Stimulated activated CD4-positive, alpha-beta T cell treated with anti-CD3 and anti-CD28 coated beads, Interleukin-12 subunit alpha, Interleukin-12 subunit beta, amount 100 ng/mL, for 4 hours (primary cell): ENCODE measurements around the gene STK4.

Experiments used
- DNase-seq: peaks from one replicate; pipeline ENCODE4 v3.0.0-alpha.2; 2020

STK4 gene

DNA sequence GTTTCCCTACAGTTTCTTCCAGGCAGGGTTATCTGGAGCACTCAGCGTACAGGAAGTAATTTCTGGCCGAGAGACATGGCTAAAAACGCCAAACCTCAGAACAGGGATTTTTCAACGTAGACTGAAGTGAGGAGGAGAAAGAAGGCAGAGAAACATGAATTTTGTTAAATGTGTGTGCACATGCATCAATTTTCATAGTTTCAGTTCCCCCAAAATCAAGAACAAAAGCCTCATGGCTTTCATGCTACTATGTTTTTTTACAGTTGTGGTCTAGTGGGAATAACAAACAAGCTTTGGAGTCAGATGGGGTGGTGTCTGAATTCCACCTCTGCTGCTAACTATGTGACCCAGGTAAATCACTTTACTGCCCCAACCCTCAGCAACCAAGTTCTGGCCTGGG is 11.0 kb upstream of the STK4 start:
- DNase-seq: no peak

GRCh38 chr20:44956410-44956809 is 9.9 kb upstream of the STK4 start:
- DNase-seq: no peak

DNA sequence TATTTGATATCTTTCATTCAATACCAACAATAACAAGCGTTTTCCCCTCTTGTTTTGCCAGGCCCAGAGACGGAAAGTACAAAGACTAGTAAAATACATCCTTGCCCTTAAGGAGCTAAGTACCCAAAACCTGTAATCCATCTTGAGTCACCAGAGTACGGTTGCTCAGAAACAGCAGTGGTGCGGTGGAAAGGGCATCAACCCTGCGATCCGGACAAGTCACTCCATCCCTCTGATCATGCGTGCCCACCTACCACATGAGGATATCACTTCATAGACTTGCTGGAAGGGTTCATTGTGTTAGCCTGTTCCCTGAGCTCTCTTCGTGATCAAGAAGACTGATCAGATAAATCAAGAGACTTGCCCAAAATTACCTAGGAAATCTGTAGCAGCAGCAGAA is 8.0 kb upstream of the STK4 start:
- DNase-seq: no peak

- DNase-seq: no peak
Measured at GRCh38 chr20:44959082-44959637, 7.2 kb upstream of the STK4 start.

DNA sequence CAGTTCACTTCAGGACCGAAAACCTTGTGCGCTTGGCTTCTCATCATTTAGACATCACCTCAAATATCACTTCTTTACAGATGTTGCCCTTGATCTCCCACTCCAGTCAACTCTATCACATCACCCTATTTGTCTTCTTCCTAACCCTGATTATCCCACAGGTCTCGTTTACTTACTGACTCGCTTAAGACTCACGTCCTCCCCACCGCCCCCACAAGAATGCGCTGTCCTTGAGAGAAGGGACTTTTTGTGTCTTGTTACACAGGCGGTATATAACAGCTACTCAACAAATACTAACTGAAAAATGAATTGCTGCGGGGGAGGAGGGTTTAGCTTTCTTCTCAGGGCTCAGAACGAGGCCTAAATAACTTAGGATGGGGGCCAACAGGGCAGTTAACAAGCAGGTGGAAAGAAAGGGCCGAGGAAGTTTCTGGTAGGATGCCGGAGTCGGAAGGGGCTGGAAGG is 6.6 kb upstream of the STK4 start:
- peak; percentile 66 for DNase-seq

DNA sequence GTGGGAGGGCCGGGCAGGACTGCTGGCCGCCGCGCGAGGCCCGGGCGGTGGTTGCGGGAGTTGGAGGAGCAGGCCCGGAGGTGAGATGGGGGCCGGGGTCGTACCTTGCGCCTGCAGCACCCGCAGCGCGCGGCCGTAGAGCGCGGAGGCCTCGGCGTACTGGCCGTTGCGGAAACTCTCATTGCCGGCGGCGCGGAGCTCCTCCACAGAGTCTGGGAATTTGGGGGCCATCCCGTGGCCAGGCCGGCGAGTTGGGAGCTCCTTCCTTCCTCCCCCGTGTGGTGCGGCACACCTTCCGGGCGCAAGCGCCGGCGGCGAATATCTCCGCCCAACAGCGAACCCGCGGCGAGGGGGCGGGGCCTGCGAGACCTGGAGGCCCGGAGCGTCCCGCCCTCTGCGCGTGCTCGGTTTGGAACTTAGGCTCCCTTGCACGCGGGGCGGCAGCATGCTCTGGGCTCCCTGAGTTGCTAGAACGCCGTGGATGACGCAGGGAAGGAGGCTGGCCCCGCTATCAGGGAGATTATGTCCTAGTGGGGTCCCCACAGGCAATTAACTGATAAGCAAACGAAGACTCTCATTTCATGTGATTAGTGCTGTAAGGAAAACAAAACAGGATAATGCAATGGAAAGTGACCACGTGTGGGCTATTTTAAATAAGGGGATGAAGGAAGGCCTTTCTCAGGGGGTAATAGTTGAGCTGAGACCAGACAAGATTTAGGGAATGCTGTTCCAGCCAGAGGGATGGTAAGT is 6.0 kb upstream of the STK4 start, which contains the start of gene TOMM34:
TOMM34 (minus strand) TSS at position 295 of the 750 bp plus-strand sequence; CDS start at position 231, 64 bp downstream.
- peak; percentile 97 for DNase-seq

- DNase-seq: no peak
Measured at GRCh38 chr20:44961011-44961869, 5.1 kb upstream of the STK4 start.

DNA sequence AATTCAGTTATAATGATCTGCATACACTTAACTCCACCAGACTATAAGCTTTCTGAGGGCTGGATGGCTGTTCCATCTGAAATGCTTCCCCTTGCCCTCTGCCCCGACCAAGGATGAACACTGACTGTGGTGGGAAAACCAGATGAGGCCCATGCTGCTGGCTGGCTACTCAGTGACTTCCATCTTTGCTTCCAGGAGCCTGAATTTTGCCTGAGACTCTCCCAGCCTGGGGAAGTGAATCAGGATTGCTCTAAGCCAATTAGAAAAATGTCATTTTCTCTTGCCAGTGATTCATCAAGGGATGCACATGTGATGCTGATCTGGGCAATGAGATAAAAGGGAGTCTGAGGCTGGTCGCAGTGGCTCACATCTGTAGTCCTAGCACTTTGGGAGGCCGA is 4.4 kb upstream of the STK4 start:
- DNase-seq: no peak

DNA sequence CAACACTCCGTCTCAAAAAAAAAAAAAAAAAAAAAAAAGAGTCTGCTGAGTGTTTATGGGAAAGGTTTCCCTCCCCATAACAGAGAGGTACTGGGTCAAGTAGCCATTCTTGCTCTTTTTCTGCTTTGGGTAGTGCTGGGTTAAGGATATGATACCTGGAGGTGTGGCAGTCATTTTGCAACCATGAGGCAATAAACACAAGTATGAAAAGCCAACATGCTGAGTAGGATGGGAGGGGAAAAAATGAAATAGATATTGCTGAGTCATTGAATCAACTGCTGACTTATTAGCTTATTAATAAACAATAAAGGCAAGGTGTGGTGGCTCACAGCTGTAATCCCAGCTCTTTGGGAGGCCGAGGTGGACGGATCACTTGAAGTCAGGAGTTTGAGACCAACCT is 3.8 kb upstream of the STK4 start:
- no peak for DNase-seq

DNA sequence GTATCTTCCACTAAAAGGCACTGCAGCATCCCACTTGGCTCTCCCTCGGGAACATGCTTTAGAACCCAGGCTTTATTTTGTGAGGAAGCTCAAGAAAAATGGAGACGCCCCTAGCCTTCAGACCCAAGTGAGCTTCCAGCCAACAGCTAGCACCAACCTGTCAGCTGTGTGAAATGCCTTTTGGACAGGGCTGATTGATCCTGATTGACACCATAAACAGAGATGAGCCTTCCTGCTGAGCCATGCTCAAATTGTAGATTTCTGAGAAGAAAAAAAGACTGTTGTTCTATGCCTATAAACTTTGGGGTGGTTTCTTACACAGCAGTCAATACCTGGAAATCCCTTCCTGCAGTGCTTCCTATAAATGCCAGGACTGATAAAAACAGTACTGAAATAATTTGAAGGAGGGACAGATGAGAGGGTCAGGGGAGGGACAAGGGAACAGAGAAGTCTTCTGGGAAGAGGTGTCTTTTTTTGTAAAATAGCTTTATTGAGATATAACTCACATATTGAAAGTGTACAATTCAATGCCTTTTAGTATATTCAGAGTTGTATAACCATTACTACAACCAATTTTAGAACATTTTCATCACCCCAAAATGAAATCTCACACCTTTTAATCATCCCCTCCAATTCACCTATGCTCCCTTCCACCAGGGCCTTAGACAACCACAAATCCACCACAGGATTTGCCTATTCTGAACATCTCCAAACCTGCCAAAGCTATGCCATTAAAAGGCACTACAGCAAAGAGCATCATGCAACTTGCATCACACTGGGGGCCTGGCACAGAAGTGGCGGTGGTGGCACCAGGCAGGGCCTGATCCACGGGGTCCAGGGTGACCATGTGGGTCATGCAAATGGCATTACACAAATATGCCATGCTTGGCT is 2.7 kb upstream of the STK4 start:
- no peak for DNase-seq

DNA sequence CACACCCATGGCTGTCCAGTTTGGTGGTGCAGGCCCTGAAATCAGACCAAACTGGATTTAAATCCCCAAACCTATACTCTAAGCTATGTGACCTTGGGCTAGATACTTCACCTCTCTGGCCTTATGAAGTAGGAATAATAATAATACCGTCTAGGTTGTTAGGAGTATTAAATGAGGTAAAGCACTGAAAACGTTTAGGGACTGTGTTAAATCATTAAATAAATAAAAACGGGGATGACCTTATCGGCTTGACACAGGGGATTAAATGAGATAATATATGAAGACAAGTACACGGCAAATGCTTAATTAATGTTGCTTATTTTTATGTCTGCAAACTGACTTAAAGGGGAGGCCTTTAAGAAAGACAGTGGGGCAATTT is 672 bp upstream of the STK4 start:
- DNase-seq: no peak

DNA sequence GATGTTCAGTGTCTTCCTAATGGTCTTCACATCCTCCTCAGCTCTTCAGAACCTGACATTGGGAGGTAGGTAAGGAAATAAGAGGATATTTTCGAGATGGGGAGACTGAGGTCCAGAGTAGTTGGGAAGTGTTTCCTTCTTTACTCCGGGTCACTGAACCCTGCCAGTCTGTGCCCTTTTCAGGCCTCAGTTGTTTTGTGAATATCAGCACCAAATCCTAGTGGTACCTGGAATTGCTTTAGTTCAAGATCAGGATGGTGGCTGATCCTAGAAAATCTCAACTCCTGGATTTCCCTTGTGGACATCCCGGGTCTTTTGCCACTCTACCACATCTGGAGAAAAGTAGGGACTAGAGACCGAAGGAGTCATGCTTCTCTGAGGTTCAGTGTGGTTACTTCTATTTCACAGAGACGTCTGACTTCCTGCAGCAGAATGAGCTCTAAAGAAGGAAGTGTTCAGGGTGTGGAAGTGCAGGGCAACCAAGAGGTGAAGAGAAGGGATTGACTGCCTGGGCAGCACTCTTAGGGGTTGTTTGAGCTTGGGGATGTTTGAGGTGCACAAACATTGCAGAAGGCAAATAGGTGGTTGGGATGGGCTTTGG is 995 bp downstream of the STK4 start:
- DNase-seq: peak; percentile 8

- DNase-seq: no peak
Measured at GRCh38 chr20:44969300-44969894, 3.1 kb downstream of the STK4 start.

GRCh38 chr20:44970243-44970757 is 4.0 kb downstream of the STK4 start:
- no peak for DNase-seq

GRCh38 chr20:44973053-44973452 is 6.7 kb downstream of the STK4 start:
- no peak for DNase-seq

GRCh38 chr20:44976698-44977097 is 10.4 kb downstream of the STK4 start:
- no peak for DNase-seq

DNA sequence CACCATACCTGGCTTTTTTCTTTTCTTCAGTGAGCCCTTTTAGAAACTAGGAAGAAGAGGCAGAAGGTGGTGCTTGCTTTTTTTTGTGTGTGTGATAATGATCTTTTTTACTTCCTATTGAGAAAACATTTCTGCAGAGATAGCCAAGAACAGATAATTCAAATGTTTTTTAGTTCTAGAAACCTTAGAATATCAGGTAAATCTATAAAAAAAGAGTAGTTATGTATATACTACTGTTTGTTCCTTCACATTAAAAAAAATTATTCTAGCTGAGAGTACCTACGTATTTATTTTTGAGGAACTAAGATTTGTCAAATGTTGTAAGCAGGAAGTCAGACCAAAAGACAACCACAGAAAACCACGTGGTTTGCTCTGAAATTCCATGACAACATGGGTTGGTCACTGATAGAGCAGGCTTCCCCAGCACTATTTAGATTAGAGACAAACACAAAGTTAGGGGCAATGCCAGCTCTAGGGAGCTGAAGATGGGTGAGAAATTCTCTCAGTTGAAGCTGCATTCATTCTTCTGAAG is 12.8 kb downstream of the STK4 start:
- DNase-seq: no peak

- no peak for DNase-seq
Measured at GRCh38 chr20:44981736-44982406, 15.6 kb downstream of the STK4 start.

DNA sequence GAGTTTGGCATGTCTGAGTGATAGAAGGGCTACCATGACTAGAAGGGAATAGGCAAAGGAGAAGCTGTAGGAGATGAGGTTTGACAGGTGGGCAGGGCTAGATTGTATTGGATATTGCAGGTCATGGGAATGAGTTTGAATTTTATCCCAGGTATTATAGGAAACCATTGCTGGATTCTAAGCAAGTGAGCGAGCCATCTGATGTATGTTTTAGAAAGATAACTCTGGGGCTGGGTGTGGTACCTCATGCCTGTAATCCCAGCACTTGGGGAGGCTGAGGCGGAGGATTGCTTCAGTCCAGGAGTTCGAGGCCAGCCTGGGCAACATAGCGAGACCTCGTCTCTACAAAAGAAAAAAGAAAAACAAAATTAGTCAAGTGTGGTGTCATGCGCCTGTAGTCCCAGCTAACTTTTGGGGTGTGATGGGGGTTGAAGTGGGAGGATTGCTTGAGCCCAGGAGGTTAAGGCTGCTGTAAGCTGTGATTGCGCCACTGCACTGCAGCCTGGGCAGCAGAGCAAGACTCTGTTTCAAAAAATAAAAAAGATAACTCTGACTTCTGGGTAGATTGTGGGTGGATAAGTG is 16.9 kb downstream of the STK4 start:
- no peak for DNase-seq

DNA sequence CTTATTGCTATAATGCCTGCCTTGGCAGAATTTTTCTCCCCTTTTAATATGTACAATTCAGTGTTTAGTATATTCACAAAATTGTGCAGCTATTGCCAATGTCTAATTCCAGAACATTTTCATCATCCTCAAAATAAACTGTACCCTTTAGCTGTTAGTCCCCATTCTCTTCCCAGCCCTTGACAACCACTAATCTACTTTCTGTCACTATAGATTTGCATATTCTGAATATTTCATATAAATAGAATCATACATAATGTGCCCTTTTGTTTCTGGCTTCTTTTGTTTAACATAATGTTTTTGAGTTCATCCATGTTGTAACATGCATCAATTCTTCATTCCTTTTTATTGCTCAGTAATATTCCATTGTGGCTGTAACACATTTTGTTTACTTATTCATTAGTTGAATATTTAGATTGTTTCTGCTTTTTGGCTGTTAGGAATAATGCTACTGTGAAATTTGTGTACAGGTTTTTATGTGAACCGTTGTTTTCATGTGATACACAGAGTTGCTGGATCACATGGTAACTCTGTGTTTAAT is 22.4 kb downstream of the STK4 start:
- DNase-seq: no peak
